Ishikawa (cell line): ENCODE measurements around the gene CDIP1.

Experiments
- CEBPB ChIP-seq: IDR thresholded peaks from 2 replicates; pipeline ENCODE4 v1.6.1; 2012
- CREB1 ChIP-seq: IDR thresholded peaks from 2 replicates; pipeline ENCODE4 v1.6.1; 2012; ENCODE audit warnings: low read depth
- EGR1 ChIP-seq: IDR thresholded peaks from 2 replicates; pipeline ENCODE4 v1.6.1; 2012
- EP300 ChIP-seq: IDR thresholded peaks from 2 replicates; pipeline ENCODE4 v1.6.1; 2012; ENCODE audit warnings: borderline replicate concordance
- FOXM1 ChIP-seq: IDR thresholded peaks from 2 replicates; pipeline ENCODE4 v1.6.1; 2012; ENCODE audit warnings: low read depth, borderline replicate concordance
- NFIC ChIP-seq: IDR thresholded peaks from 2 replicates; pipeline ENCODE4 v1.6.1; 2012
- RAD21 ChIP-seq: IDR thresholded peaks from 2 replicates; pipeline ENCODE4 v1.6.1; 2012; ENCODE audit warnings: low read depth
- TAF1 ChIP-seq: IDR thresholded peaks from 2 replicates; pipeline ENCODE4 v1.6.1; 2012; ENCODE audit warnings: low read depth, mild to moderate bottlenecking
- TCF12 ChIP-seq: IDR thresholded peaks from 2 replicates; pipeline ENCODE4 v1.6.1; 2012; ENCODE audit warnings: low read depth
- TEAD4 ChIP-seq: IDR thresholded peaks from 2 replicates; pipeline ENCODE4 v1.6.1; 2012
- USF1 ChIP-seq: IDR thresholded peaks from 2 replicates; pipeline ENCODE4 v1.6.1; 2012
- YY1 ChIP-seq: IDR thresholded peaks from 2 replicates; pipeline ENCODE4 v1.6.1; 2012; ENCODE audit warnings: low read depth
- ZBTB7A ChIP-seq: IDR thresholded peaks from 2 replicates; pipeline ENCODE4 v1.6.1; 2012; ENCODE audit warnings: low read depth
- TF ChIP-seq, protein P1 (sequence below): IDR thresholded peaks from 2 replicates; pipeline ENCODE4 v1.6.1; 2012
- TF ChIP-seq, protein P2 (sequence below): IDR thresholded peaks from 2 replicates; pipeline ENCODE4 v1.6.1; 2012; ENCODE audit warnings: low read depth, mild to moderate bottlenecking

Gene CDIP1

DNA sequence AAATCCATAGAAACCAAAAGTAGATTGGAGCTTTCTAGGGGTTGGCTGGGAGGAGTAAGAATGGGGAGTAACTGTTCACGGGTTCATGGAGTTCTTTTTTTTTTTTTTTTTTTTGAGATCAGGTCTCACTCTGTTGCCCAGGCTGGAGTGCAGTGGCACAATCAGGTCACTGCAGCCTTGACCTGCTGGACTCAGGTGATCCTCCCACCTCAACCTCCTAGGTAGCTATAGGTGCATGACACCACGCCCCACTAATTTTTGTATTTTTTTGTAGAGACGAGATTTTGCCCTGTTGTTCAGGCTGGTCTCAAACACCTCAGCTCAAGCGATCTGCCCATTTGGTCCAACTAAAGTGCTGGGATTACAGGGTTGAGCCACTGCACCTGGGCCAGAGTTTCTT, 65.7 kb downstream of the CDIP1 start:
- TF ChIP-seq, protein P1, sequence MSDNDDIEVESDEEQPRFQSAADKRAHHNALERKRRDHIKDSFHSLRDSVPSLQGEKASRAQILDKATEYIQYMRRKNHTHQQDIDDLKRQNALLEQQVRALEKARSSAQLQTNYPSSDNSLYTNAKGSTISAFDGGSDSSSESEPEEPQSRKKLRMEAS: no peak
- TF ChIP-seq CEBPB: no peak

GRCh38 chr16:4471869-4472268, 66.7 kb downstream of the CDIP1 start:
- TF ChIP-seq CREB1 (no peak), RAD21 (no peak), TCF12 (no peak), EP300 (no peak), USF1 (no peak), EGR1 (no peak)
- TF ChIP-seq, protein P1: no peak

DNA sequence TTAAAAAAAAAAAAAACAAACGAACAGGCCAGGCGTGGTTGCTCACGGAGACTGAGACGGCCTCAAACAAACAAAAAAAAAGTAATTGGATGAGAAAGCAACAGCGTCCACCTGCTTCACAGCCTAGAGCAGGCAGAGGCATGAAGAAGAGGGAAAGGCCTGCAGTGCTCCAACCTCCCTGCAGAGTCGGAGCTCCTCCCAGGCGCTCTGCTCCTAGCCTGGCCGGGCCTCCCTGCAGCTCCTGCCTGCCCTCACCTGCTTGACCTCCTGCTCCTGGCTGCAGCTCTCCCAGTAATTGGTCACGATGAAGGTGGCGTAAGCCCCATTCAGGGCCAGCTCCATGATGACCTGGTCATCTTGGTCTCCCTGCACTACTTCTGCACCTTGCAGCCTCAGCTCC, 69.6 kb downstream of the CDIP1 start:
- TF ChIP-seq ZBTB7A: no peak
- no peak for TF ChIP-seq TAF1
- TF ChIP-seq RAD21: no peak
- TF ChIP-seq CEBPB: no peak
- no peak for TF ChIP-seq FOXM1

DNA sequence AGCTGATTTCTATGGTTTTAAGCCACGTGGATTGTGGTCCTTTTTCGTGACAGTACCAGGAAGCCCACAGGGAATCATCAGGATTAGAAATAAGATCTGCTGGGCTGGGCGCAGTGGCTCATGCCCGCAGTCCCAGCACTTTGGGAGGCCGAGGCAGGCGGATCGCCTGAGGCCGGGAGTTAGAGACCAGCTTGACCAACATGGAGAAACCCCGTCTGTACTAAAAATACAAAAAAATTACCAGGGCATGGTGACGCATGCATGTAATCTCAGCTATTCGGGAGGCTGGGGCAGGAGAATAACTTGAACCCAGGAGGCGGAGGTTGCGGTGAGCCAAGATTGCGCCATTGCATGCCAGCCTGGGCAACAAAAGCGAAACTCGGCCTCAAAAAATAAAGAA, 70.7 kb downstream of the CDIP1 start:
- TF ChIP-seq CEBPB: no peak
- TF ChIP-seq ZBTB7A: no peak
- no peak for TF ChIP-seq USF1
- TF ChIP-seq, protein P2, sequence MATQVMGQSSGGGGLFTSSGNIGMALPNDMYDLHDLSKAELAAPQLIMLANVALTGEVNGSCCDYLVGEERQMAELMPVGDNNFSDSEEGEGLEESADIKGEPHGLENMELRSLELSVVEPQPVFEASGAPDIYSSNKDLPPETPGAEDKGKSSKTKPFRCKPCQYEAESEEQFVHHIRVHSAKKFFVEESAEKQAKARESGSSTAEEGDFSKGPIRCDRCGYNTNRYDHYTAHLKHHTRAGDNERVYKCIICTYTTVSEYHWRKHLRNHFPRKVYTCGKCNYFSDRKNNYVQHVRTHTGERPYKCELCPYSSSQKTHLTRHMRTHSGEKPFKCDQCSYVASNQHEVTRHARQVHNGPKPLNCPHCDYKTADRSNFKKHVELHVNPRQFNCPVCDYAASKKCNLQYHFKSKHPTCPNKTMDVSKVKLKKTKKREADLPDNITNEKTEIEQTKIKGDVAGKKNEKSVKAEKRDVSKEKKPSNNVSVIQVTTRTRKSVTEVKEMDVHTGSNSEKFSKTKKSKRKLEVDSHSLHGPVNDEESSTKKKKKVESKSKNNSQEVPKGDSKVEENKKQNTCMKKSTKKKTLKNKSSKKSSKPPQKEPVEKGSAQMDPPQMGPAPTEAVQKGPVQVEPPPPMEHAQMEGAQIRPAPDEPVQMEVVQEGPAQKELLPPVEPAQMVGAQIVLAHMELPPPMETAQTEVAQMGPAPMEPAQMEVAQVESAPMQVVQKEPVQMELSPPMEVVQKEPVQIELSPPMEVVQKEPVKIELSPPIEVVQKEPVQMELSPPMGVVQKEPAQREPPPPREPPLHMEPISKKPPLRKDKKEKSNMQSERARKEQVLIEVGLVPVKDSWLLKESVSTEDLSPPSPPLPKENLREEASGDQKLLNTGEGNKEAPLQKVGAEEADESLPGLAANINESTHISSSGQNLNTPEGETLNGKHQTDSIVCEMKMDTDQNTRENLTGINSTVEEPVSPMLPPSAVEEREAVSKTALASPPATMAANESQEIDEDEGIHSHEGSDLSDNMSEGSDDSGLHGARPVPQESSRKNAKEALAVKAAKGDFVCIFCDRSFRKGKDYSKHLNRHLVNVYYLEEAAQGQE: no peak
- no peak for TF ChIP-seq RAD21
- no peak for TF ChIP-seq CREB1
- TF ChIP-seq TEAD4: no peak
- TF ChIP-seq TAF1: no peak
- TF ChIP-seq NFIC: no peak
- TF ChIP-seq FOXM1: no peak
- TF ChIP-seq, protein P1: no peak
- no peak for TF ChIP-seq EP300

DNA sequence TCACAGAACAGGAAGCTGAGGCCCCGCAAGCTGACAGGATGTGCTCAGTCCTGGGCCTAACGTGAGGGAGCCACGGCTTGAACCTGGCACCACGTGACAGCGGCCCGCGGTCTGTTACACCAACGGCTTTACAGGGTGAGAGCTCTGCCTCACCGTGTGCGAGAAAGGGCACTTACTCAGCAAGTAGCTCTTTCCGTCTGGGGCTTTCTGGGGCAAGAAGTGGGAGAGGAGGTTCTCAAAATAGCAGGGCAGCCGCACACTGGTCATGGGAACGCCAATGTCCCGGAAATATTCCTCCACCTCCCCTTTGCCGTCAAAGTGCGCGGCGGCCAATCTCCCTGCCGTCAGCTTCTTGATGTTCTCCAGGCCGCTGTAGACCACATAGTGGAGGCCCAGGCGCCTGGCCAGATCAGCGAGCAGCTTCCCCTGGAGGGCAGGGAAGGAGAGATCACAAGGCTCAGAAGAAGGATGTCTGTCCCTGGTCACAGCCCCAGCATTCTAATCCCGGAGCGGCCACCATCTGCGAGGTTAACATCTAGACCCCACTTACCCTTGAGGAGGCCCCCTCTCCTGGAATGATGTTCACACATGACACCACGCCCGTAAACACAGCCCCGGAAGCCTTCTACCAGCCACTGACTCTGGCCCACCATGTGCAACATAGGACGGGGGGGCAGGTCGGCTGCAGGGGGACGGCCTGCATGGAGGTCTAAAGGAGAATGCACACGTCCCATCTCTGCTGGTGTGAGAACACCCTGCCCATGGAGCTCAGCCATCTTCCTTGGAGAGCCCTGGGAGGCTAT, 72.4 kb downstream of the CDIP1 start:
- TF ChIP-seq TCF12 (no peak), TEAD4 (no peak), YY1 (no peak), EGR1 (no peak), TAF1 (no peak), USF1 (no peak), RAD21 (no peak), CEBPB (no peak), NFIC (no peak), ZBTB7A (no peak), FOXM1 (no peak), EP300 (no peak), CREB1 (no peak)
- TF ChIP-seq, protein P2: no peak
- TF ChIP-seq, protein P1: no peak
